ENCODE results near the gene ZSCAN20.

GRCh38 chr1:33516891-33517567 is 44.6 kb downstream of the ZSCAN20 start:
- no peak for TF ChIP-seq TAF1 (IDR thresholded peaks at IDR 0.05; ENCODE audit: borderline replicate concordance, insufficient read depth, low read length)
- no peak for TF ChIP-seq POLR2AphosphoS5 (IDR thresholded peaks at IDR 0.05; ENCODE audit: low read depth, low read length)
- TF ChIP-seq REST (IDR thresholded peaks at IDR 0.05; ENCODE audit: insufficient read depth in 1 of 2, low read depth in 2 of 2, low read length in 2 of 2), result no peak
- no peak for TF ChIP-seq SIN3A (IDR thresholded peaks at IDR 0.05; ENCODE audit: borderline replicate concordance, insufficient read depth, low read length)
